Cardiac fibroblast (primary cell): ENCODE results near the gene DRAM1.
A peak's percentile ranks its signal among the peaks of the same experiment; 100 is the strongest.

Source experiments
- DNase-seq, 2 donors: peaks; one replicate each; pipeline versions ENCODE4 v3.0.0 to v3.0.0-alpha.2; 2010; ENCODE audit warnings: low read depth in 2 of 2
- H3K4me3 ChIP-seq, 2 donors: replicated peaks in 1 of 2; 1 replicate in 1 of 2; 2 replicates in 1 of 2; pipeline ENCODE4 v1.5.1; 2011; ENCODE audit warnings: low read depth in 2 of 2, low read length in 2 of 2, mild to moderate bottlenecking in 2 of 2, moderate library complexity in 1 of 2
- TF ChIP-seq, protein P1 (sequence below): IDR thresholded peaks from one replicate; pipeline ENCODE4 v1.5.1; 2011; ENCODE audit warnings: low read depth, mild to moderate bottlenecking, low read length, inconsistent platforms

Gene DRAM1

GRCh38 chr12:101838628-101839323, 38.6 kb upstream of the DRAM1 start:
- no peak for DNase-seq
- H3K4me3 ChIP-seq: no peak overlapping the region
- TF ChIP-seq, protein P1, sequence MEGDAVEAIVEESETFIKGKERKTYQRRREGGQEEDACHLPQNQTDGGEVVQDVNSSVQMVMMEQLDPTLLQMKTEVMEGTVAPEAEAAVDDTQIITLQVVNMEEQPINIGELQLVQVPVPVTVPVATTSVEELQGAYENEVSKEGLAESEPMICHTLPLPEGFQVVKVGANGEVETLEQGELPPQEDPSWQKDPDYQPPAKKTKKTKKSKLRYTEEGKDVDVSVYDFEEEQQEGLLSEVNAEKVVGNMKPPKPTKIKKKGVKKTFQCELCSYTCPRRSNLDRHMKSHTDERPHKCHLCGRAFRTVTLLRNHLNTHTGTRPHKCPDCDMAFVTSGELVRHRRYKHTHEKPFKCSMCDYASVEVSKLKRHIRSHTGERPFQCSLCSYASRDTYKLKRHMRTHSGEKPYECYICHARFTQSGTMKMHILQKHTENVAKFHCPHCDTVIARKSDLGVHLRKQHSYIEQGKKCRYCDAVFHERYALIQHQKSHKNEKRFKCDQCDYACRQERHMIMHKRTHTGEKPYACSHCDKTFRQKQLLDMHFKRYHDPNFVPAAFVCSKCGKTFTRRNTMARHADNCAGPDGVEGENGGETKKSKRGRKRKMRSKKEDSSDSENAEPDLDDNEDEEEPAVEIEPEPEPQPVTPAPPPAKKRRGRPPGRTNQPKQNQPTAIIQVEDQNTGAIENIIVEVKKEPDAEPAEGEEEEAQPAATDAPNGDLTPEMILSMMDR: no peak

DNA sequence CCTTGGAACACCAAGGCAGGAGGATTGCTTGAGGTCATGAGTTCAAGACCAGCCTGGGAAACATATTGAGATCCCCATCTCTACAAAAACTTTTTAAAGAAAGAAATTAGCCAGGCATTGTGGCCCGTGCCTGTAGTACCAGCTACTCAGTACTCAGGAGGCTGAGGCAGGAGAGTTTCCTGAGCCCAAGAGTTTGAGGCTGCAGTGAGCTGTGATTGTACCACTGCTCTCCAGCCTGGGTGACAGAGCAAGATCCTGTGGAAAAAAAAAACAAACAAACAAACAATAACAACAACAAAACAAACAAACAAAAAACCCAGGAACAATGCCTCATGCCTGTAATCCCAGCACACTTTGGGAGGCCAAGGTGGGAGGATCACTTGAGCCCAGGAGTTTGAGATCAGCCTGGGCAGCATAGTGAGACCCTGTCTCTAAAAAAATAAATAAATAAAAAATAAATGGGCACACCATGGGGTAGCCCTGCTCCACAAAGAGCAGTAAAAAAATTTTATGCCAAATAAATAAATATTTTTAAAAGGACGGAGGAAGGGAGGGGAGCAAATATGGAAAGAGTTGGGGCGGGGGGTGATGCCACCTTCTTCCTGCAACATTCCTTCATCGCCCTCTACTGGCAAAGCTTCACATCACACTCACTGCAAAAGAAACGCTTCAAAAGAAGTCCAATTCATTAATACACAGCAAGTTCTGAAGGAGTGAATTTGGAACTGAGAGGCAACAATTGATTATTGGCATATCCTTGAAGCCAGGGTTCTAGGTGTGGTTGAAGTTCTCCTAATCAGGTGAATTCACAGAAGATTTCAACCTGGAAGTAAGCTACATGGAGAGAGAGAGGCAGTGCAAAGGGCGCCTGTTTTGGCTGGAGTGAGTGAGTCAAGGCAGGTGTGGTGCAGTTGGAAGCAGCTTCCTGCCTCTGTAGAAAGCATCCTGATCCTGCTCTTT, 37.8 kb upstream of the DRAM1 start:
- TF ChIP-seq, protein P1: peak; percentile 86
- no peak overlapping the region for H3K4me3 ChIP-seq
- DNase-seq: peak; percentile 78 to 80

DNA sequence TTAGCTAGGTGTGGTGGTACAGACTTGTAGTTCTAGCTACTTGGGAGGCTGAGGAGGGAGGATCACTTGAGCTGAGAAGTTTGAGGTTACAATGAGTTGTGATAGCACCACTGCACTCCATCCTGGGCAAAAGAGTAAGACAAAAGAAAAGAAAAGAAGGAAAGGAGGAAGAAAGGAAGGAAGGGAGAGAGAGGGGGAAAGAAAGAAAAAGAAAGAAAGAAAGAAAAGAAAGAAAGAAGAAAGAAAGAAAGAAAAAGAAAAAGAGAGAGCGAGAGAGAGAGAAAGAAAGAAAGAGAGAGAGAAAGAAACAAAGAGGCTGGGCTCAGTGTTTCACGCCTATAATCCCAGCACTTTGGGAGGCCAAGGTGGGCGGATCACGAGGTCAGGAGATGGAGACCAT, 36.3 kb upstream of the DRAM1 start:
- no peak overlapping the region for H3K4me3 ChIP-seq
- TF ChIP-seq, protein P1: no peak
- DNase-seq: no peak

DNA sequence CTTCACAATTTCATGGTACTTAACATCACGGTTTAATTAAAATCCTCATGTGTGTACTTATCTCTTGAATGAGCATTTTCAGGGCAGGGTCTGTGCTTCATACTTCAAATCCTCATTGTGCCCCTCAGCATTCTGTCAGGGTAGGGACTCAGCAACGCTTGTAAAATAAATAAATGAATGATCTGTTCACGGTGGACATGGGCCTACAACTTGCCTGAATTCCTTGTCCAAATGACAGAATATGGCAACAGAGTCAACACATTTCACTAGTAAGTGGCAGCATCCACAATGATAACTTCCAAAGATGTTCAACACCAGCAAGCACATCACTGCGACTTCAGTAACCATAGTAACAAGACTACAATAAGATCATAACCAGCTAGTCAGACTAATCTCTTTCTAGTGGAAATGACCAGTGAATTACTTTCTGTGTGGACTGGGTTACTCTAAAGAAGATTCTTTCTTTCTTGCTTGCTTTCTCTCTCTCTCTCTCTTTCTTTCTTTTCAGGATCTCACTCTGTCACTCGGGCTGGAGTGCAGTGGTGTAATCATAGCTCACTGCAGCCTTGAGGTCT, 32.2 kb upstream of the DRAM1 start:
- TF ChIP-seq, protein P1: no peak

GRCh38 chr12:101847325-101847724, 30.1 kb upstream of the DRAM1 start:
- H3K4me3 ChIP-seq: no peak overlapping the region
- TF ChIP-seq, protein P1: no peak
- DNase-seq: no peak

More for the DNA sequence above, 32.2 kb upstream of the DRAM1 start:
- DNase-seq: no peak
- H3K4me3 ChIP-seq: no peak overlapping the region

DNA sequence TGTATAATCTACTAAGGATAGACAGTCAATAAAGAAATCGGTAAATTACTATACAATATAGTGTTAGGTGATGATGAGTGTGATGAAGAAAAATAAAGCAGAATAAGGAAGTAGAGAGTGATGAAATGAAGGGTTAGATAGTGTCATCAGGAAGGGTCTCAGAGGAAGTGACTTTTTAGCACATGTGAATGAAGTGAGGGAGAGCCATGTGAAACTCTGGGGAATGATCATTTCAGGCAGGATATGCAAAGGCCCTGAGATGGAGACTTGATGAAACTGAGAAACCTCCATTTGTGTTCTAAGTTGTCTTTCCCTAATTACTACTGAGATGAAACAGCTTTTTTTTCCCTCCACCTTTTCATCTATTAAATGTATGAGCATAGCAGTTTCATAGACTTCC, 27.2 kb upstream of the DRAM1 start:
- no peak for DNase-seq
- TF ChIP-seq, protein P1: no peak
- no peak overlapping the region for H3K4me3 ChIP-seq
